Hematopoietic multipotent progenitor cell (in vitro differentiated cells): ENCODE results near the gene S100A5. TPM values are rescaled to one million over a fixed set of nuclear protein-coding genes. Genes with fewer than 3 reads are reported as not detected.

Experiments used
- DNase-seq, 3 donors: peaks; one replicate each; pipeline ENCODE4 v3.0.0-alpha.2; 2011 to 2015; ENCODE audit warnings: low read depth in 2 of 3, low spot score in 2 of 3
- total RNA-seq: library from RNA; depleted of rRNA; stranded (reverse); fragments of >200 nt; gene quantifications from one replicate; pipeline ENCODE4 v1.2.3, GENCODE V29; 2012

S100A5 gene
- total RNA-seq, 1 donor, result 0.27 TPM

DNA sequence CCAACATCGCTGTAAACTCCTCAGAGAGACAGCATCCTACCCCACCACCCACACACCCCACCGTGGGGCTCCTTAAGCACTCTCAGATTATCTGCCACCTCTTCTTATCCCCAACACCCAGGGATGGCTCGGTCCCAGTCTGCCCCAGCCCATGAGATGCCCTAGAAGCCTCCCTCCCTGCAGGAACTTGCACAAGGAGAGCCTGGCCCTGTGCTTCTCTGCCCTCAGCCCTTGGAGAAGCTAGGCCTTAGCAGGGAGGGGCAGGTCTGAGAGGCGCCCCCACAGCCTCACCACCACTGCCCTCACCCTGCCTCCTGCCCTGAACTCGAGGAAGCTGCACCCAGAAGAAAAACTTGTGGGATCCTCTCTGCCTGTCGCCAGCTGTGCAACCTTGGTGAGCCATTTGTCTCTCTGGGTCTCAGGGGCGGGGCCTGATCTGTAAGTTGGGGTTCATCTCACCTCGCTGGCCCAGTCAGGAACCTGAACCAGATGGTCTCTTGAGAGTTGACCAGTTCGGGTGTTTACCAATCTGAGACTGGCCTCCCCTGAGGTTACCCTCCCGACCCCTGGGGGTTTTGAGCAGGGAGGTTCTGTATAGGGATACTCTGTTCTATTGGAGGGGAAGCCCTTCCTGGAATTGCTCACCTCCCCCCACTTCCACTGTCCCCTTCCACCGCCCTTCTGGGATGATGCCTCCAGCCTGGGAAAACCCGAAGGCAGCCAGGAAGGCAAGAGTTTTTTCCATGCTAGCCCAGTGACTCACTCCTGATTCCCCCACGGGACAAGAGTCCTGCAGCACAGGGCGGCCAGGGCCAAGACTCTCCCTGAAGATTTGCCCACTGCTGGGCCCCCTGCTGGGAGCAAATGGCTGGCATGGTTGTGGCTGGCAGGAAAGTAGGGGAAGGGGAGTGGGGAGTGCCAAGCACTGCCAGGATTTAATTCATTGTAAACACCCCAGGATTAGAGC is 8.3 kb upstream of the S100A5 start, which contains the start of gene S100A3:
Gene S100A3 (minus strand): TSS at position 537 of the 967 bp plus-strand sequence. CDS start 773 bp downstream, outside the sequence.
- DNase-seq, result no peak

DNA sequence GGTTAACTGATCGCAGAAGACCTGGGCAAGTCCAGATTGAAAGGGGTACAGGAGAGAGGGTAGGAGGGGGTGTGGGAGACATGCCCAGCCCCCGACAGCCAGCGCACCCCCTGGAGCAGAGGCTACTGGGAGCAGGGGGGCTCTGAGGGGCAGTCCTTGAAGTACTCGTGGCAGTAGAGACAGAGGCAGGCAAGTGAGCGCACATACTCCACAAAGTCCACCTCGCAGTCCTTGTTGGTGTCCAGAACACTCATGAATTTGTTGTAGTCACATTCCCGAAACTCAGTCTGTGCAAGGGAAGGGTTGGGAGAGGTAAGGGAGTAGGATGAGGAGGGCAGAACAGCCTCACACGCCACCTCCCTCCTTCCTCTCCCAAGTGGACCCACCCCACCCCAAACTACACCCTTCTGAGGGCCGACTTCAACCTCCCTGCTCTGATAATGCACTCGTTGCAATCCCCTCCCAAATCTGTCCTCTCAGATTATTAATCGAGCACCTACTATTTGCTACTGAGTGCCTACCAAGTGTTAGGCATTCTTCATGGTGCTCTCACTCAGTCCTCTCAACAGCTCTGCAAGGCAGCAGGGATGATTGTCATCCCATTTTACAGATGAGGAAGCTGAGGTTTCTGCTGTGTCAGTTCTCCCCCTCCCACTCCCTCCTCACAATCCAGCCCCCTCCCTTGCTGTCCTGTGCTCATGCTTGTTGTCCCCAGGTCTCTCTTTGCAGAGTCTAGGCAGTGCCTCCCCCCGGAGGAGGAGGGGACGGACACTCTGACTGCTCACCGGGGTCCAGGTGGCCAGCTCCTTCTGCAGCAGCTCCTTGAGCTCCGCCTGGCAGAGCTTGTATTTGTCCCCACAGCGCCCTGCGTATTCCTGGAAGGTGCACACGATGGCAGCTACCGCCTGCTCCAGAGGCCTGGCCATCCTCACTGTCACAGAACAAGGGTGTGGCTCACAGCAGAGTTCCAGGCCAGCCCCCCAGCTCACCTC is 7.1 kb upstream of the S100A5 start:
- no peak for DNase-seq

DNA sequence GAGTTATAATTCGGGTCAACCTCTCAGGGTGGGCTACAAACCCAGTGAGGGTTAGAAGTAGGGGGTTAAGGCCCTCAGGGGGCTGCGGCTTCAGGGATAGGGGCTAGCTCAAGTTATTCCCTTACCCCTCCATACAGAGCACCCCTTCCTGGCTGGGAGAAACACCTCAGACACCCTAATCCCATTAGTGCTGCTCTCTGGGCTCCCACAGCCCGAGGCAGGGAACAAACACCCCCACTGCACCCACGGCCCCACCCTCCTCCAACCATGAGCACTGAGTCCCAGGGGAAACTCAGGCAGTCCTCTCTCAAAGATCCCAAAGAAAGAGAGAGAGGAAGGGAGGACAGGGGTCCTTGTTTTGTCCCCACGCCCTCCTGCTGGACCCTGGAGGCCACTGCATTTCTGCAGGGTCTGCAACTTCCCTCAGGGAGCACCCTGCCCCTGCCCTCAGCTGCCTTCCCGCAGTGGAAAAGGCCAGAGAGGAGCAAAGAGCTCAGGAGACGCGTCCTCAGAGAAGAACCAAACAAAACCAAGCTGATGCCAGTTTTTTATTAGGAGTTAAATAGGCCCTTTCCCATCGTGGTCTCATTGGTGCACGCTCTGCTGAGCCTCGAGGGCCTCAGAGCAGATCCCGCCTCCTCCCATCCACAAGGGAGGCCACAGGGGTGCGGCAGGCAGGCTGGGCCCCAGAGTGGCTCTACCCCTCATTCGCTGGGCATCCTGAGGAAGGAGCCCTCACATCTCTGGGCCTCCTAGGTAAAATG is 6.2 kb upstream of the S100A5 start:
- no peak for DNase-seq

DNA sequence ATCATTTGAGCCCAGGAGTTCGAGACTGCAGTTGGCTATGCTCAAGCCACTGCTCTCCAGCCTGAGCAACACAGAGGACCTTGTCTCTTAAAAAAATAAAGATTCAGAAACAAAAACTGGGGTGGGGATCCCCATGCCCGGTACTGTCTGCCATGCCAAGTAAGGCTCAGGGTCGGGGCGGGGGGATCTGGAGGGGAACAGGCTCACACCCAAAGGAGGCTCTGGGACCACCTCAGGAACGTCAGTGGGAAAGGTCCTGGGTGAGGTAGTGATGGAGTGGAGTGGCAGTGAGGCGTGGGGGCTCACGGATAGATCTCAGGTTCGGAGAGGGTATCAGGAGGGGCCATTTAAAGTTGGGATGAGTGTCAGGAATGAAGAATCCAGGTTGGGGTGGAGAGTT is 5.6 kb upstream of the S100A5 start:
- no peak for DNase-seq

DNA sequence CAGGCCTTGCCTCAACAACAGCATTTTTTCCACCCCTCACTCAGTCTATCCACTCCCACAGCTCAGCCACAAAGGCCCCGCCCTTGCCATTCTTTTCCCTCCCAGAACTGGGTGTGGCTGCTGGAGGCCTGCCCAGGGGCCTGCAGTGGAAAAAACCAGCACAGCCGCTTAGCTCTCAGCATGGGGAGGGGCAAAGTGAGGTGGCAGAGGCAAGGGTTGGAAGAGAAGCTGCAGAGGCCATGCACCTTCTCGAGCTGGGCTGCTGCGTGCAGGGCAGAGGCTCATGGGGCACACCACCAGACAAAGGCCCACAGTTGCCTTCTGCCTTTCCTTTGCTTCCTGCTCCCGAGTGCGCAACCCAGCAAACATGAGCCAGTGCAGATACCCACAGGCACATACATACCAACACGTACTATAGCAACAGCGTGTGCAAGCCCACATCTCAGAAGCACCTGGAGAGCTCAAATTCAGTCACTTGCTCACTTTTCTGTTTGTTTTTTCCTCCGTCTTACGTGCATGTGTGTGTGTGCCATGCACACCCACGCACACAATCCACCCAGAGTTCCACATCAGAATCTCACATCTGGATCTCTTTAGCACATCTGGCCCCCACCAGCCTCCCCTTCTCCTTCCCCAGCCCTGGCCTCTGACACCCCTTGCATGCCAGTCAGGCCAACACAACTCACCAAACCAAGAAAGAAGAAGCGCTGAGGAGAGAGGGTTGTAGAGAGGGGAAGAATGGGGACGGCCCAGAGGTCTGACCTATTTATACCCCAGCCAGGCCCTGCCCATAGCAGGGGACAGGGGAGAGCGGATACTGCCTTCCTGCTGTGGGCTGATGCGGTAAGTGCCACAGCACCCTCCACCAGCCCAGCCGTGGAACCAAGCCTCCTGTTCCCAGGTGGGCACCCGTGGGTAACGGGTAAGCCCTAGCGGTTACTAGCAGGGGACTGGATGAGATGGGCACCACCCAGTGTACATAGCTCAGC is 4.6 kb upstream of the S100A5 start, which contains the start of gene S100A4:
Gene S100A4 (minus strand): TSS at position 740 of the 989 bp plus-strand sequence. CDS start 1,012 bp downstream, outside the sequence.
- peak in 2 of 3 donors; percentile 81 to 95 for DNase-seq

DNA sequence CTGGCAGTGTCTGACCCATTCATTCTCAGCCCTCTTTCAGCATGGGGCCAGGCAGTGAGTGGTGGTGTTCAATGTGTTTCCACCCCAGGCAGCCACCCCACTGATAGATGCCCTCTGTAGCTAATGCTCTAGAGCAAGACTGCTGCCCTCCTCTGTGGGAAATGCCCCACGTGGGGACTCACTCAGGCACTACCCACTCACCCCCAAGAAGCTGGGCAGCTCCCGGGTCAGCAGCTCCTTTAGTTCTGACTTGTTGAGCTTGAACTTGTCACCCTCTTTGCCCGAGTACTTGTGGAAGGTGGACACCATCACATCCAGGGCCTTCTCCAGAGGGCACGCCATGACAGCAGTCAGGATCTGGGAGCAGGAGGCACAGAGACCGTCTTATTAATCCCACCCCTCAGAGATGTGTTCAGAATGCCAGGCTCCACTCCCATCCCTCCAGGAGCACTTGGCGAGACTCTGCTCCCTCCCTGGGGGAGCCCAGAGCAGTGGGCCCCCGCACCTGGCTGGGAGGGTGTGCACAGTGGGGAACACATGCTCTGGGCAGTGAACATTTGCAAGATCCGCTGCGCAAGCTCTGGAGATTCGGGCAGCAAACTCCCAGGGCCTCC is 3.8 kb upstream of the S100A5 start:
- DNase-seq, result no peak

DNA sequence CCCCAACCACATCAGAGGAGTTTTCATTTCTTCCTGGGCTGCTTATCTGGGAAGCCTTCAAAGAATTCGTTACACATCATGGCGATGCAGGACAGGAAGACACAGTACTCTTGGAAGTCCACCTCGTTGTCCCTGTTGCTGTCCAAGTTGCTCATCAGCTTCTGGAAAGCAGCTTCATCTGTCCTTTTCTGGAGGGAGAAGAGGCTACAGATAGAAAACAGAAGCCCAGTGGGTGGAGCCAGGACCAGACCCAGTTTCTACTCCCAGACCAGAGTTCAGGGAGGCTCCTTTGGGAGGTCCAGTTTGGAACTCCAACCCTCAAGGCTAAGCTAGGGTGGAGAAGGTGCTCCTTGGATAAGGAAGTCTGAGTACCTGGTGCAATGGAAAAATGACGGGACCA is 3.0 kb upstream of the S100A5 start:
- DNase-seq, result no peak

DNA sequence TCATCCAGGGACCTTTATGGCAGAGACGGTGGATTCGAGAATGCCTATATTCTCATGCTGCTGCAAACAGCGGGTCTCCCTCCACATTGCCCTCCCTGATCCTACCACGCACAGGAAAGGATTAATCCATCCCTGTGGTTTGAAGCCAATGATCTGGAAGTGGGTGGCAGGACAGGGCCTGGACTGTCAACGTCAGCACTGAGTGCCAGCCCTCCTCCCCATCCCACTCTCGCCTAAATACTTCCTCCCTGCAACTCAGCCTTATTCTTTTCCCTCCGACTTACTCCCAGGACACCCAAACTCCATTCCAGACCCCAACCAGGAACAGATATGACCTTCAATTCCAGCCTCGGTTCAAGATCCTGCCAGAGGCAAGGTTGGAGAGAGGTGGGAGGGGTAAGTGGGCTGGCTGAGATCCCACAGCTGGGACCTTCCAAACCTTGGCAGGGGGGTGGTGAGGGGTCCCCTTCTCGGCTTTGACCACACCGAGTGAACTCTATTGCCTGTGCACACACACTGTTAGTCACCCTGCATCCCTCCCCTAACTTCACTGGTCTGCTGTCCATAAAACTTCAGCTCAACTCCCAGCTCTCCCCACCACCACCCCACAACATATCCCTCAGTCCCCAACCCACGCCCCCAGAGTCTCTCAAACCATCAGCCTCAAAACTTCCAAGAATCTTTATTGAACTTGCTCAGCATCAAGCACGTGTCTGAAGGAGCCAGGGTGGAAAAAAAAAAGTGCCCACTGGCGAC is 2.4 kb upstream of the S100A5 start:
- no peak for DNase-seq

DNA sequence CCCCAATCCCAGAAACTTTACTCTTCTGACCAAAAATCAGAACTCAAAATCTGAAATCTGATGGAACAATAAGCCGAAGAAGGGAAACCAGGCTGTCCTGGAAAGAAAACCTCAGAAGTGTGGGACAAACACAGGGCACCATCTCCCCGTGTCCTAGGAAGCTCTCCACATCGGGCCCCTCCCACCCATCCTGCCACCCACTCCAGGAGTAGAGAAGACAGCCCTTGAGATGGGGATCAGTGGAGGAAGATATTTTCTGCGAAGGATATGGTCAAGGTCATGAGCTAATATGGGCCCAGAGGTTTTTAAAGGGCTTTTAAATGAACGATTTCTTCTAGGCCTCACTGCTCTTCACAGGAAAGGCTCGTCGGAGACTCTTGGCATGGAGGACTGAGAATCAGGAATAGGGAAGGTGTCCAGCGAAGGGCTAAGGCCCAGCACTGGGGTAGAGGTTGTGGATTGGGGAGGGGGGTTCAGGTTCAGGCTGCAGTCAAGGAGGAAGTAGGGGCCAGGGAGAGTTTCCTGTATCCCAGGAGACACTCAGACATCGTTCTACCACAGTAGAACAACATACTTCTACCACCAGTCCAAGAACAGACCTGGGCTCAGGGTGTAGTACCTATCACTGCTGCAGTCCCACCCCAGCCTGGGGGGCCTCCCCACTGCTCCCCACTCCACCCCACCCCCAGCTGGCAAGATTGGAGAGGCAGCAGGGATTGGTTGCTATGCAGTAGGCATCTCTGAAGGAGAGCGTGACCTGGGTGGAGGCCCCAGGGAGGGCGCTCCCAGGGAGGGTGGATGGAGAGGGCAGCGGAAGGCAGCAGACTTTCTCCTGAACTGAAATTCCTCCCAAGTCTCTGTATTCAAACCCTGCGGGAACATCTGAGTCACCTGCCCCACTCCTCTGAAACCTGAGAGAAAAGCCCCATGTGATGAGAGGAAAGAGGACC is 1.2 kb upstream of the S100A5 start:
- DNase-seq, result no peak

DNA sequence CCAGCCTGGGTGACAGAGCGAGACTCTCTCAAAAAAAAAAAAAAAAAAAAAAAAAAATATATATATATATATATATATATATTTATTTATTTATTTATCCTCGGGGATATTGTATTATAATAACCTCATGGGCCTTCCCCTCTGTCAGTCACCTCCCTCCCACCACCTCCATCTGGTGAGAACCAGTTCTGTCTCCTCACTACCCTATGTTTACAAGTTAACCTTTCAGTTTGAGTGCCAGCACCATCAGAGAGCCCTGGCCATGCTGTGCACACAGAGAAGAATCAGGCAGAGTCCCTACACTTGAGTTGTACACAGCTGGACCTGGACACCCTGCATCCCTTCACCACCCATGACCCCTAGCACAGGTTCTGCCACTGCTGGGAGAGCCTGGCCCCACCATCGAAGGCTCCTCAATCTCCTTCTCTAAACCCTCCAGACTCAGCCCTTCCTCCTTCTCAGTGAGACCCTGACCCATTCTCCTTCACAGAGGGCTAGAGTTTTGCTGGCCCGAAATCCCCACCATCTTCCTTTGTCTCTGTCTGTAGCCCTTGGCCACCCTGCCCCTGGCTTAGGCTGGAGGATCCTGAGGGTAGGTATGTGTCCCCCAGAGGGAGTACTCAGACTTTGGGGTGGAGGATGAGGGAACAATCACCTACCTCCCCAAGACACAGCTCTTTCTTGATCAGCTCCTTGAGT is 1.2 kb downstream of the S100A5 start:
- no peak for DNase-seq

DNA sequence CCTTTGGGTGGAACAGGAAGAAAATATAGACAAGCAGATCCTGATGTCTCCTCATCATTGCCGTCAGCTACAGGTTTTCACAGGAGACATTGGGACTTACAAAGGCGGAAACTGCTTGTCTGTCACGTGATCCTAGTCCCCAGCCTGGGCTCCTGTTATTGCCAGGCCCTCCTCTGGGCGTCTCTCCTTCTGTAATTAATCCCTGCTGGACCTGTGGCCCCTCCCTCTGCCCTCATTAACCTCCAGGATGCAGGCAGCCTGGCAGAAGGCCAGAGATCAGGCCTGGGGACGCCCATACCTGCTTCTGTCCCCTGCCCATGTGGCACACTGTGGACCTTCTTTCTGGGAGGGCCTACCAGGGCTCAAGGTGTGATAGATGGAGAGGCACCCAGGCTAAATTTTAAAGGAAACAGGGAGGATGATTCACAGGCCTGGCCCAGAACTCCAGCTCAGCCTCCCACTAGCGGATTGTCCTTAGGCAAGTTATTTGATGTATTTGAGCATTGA is 2.4 kb downstream of the S100A5 start:
- DNase-seq, result no peak

DNA sequence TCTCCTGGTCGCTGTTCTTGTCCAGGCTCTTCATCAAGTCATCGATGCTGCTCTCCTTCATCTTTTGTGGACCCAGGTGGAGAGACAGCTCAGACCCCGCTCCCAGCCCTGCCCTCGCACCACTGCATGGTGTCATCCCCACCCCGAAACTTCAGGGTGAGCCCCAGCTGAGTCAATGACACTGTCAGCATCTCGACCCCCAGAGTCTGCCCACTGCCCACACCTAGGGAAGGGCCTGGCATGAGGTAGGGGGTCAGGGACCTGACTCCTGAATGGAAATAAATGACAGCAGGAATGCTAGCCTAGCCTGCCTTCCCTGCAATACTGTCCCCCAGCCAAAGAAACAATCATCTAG is 3.4 kb downstream of the S100A5 start:
- DNase-seq, result no peak

DNA sequence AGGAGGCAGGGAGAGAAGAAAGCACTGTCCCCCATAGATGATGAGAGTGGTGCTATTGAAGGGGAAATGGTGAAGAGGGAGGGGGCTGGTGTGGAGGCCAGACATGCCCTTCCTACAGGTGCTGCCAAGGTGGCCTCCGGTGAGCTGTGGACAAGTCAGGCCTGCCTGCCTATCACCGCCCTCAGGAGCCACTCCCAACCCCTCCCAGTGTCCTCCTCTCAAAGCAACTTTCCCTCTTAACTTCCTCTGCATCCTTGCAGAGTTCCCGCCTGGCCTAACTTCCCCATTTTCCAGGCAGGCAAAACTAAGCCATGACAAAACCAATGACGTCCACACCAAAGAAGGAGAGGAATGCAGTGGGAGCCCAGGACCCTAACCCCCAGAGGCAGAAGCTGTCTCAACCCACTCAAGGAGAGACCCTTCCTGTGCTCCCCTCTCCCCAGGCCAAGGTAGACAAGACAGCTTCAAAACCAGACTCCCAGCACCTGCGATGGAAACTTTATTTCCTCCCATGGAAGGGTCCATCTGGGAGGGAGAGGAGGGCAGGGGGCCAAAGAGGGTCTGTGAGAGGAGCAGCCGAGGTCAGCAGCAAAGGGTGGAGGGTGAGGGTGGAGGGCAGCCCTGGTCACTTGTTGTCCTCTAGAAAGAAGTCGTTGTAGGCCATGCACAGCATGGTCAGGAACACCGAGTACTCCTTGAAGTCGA is 3.9 kb downstream of the S100A5 start:
- DNase-seq, result no peak

DNA sequence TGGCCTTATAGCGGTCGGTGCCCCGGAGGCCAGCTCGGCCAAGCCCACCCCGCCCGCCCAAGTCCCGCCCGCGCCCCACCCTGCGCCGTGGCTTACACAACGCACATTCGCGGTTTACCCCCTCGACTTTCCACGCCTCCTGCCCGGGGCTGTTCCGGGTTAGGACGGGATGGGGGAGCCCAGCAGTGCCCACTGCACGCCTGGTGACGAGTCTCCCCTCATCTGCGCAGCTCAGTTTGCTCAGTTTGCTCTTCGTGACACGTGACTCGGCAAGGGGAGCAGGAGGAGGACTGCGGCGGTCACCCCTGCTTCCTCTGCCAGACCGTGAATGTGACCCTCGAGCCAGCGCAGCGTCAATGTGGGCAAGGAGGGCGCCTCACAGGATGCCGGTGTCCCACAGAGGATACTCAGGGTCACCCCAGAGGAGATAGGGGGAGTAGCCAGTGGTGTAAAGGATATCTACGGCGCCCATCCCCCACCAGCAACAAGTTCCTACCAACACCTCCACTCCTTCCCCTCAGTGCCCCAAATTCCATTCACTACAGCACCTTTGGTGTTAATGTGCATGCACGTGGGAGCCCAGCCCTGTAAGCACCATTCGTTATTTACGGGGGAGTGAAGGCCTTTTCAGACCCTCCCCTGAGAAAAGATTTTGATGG is 4.6 kb downstream of the S100A5 start:
- DNase-seq, result peak; percentile 56 to 90 (median 86)
